SU-DHL-6 (cell line): ENCODE results near the gene IGFBPL1.

ENCODE experiments used
- EZH2phosphoT487 ChIP-seq: fragments of 200-600 bp; sonication (generic), shearing (Covaris generic); conservative IDR thresholded peaks from 2 replicates; pipeline ENCODE4 v1.6.1; 2018; ENCODE audit warnings: mild to moderate bottlenecking, antibody characterized with exemption, low read length, moderate library complexity, mixed read lengths
- TF ChIP-seq, protein P1 (sequence below): fragments of 200-600 bp; sonication (generic); IDR thresholded peaks from one replicate; pipeline ENCODE4 v1.5.1; 2017; ENCODE audit warnings: antibody characterized with exemption, mild to moderate bottlenecking, low read length, moderate library complexity; ENCODE audit not compliant: insufficient read depth, poor library complexity, severe bottlenecking

DNA sequence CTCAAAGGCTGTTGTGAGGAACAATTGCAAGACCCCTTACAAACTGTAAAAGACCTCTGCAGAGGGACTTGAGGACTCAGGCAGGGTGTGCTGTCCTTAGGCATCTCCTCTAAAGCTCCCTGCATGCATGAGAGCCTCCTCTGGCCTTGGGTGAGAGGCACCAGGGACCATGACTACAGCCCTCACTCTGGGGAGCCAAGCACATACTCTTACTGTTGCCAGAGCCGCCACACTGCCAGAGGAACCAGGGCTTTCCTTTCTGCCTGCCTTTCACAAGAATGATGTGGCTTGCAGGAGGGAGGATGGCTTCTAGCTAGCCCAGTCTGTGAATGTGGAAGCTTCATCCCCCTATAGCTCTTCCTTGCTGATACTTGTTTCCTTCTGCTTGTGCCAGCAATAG is 5.9 kb downstream of the IGFBPL1 start:
- TF ChIP-seq, protein P1, sequence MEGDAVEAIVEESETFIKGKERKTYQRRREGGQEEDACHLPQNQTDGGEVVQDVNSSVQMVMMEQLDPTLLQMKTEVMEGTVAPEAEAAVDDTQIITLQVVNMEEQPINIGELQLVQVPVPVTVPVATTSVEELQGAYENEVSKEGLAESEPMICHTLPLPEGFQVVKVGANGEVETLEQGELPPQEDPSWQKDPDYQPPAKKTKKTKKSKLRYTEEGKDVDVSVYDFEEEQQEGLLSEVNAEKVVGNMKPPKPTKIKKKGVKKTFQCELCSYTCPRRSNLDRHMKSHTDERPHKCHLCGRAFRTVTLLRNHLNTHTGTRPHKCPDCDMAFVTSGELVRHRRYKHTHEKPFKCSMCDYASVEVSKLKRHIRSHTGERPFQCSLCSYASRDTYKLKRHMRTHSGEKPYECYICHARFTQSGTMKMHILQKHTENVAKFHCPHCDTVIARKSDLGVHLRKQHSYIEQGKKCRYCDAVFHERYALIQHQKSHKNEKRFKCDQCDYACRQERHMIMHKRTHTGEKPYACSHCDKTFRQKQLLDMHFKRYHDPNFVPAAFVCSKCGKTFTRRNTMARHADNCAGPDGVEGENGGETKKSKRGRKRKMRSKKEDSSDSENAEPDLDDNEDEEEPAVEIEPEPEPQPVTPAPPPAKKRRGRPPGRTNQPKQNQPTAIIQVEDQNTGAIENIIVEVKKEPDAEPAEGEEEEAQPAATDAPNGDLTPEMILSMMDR = no peak
- no peak for TF ChIP-seq EZH2phosphoT487
